ENCODE results near the gene GCNT3. TPM values are rescaled to one million over a fixed set of nuclear protein-coding genes. Genes with fewer than 3 reads are reported as not detected.

Gene GCNT3
- total RNA-seq = 1.1 TPM
- polyA plus RNA-seq = 2.4 TPM
- long read RNA-seq, donor 1 = 0 reads
- long read RNA-seq, donor 2 = 0 reads
- long read RNA-seq, donor 3, partial matches to known transcripts = 306 of 312 reads
- long read RNA-seq, donor 3, other reads (novel, unspliced or antisense) = 5 of 312 reads
- long read RNA-seq, donor 4, partial matches to known transcripts = 39 of 155 reads
- long read RNA-seq, donor 4, other reads (novel, unspliced or antisense) = 116 of 155 reads
- long read RNA-seq, donor 5, partial matches to known transcripts = 88 of 258 reads
- long read RNA-seq, donor 5, other reads (novel, unspliced or antisense) = 170 of 258 reads
- long read RNA-seq, donor 6, partial matches to known transcripts = 147 of 287 reads
- long read RNA-seq, donor 6, other reads (novel, unspliced or antisense) = 139 of 287 reads
- long read RNA-seq, donor 7, partial matches to known transcripts = 51 of 239 reads
- long read RNA-seq, donor 7, other reads (novel, unspliced or antisense) = 188 of 239 reads
- long read RNA-seq, donor 8, partial matches to known transcripts = 0 of 1 reads
- long read RNA-seq, donor 8, other reads (novel, unspliced or antisense) = 0 of 1 reads
- long read RNA-seq, donor 9 = 0 reads
- long read RNA-seq, donor 10, partial matches to known transcripts = 175 of 176 reads
- long read RNA-seq, donor 10, other reads (novel, unspliced or antisense) = 0 of 176 reads

GRCh38 chr15:59611276-59612260 lies at the start of gene GCNT3:
GCNT3 (plus strand) TSS chr15:59611783; CDS start chr15:59618239, 6,456 bp downstream.
- WGBS = 88% methylated on average over 8 of the region's 8 CpGs
- DNase-seq (ENCODE audit: low read depth in 6 of 9, low spot score in 9 of 9) = no peak
- no peaks in the 10 kb centered on the region for H3K4me1 ChIP-seq (ENCODE audit: control insufficient read depth in 2 of 2, insufficient read depth in 2 of 2, low read length in 2 of 2)
- no peak within 1 kb of the TSS for H3K4me3 ChIP-seq (ENCODE audit: low read length in 2 of 2)
- H3K36me3 ChIP-seq (ENCODE audit: control insufficient read depth in 2 of 2, insufficient read depth in 2 of 2, low read length in 1 of 2) = no peaks in the 10 kb centered on the region
- H3K9me3 ChIP-seq (ENCODE audit: control insufficient read depth in 2 of 2, insufficient read depth in 1 of 2, low read length in 1 of 2) = no peaks in the 10 kb centered on the region
- no peak within 1 kb of the TSS for H3K27ac ChIP-seq (ENCODE audit: low read depth in 1 of 2, low read length in 1 of 2)
- H3K27me3 ChIP-seq (ENCODE audit: control insufficient read depth in 2 of 2, insufficient read depth in 1 of 2, low read length in 1 of 2) = no peaks in the 10 kb centered on the region

GRCh38 chr15:59562448-59563186 lies 49.0 kb upstream of the GCNT3 start:
- H3K9me3 ChIP-seq (ENCODE audit: control insufficient read depth in 2 of 2, insufficient read depth in 1 of 2, low read length in 1 of 2) = no peaks in the 10 kb centered on the region
- DNase-seq (ENCODE audit: low read depth in 6 of 9, low spot score in 9 of 9) = no peak
- H3K4me3 ChIP-seq (ENCODE audit: low read length in 2 of 2) = no peak overlapping the region
- 96% methylated on average over 2 of the region's 2 CpGs for WGBS
- no peak overlapping the region for H3K27ac ChIP-seq (ENCODE audit: low read depth in 1 of 2, low read length in 1 of 2)
- no peaks in the 10 kb centered on the region for H3K4me1 ChIP-seq (ENCODE audit: control insufficient read depth in 2 of 2, insufficient read depth in 2 of 2, low read length in 2 of 2)
- no peaks in the 10 kb centered on the region for H3K36me3 ChIP-seq (ENCODE audit: control insufficient read depth in 2 of 2, insufficient read depth in 2 of 2, low read length in 1 of 2)
- H3K27me3 ChIP-seq (ENCODE audit: control insufficient read depth in 2 of 2, insufficient read depth in 1 of 2, low read length in 1 of 2) = no peaks in the 10 kb centered on the region

GRCh38 chr15:59565299-59565698 lies 46.3 kb upstream of the GCNT3 start:
- Histone ChIP-seq H3K4me3 (ENCODE audit: low read length in 2 of 2) (no peak overlapping the region), H3K27ac (ENCODE audit: low read depth in 1 of 2, low read length in 1 of 2) (no peak overlapping the region), H3K36me3 (ENCODE audit: control insufficient read depth in 2 of 2, insufficient read depth in 2 of 2, low read length in 1 of 2) (no peaks in the 10 kb centered on the region), H3K4me1 (ENCODE audit: control insufficient read depth in 2 of 2, insufficient read depth in 2 of 2, low read length in 2 of 2) (no peaks in the 10 kb centered on the region), H3K27me3 (ENCODE audit: control insufficient read depth in 2 of 2, insufficient read depth in 1 of 2, low read length in 1 of 2) (no peaks in the 10 kb centered on the region), H3K9me3 (ENCODE audit: control insufficient read depth in 2 of 2, insufficient read depth in 1 of 2, low read length in 1 of 2) (no peaks in the 10 kb centered on the region)
- WGBS = 72% methylated on average over 4 of the region's 4 CpGs
- DNase-seq (ENCODE audit: low read depth in 6 of 9, low spot score in 9 of 9) = no peak

- Histone ChIP-seq H3K4me3 (ENCODE audit: low read length in 2 of 2) (no peak overlapping the region), H3K4me1 (ENCODE audit: control insufficient read depth in 2 of 2, insufficient read depth in 2 of 2, low read length in 2 of 2) (no peaks in the 10 kb centered on the region), H3K36me3 (ENCODE audit: control insufficient read depth in 2 of 2, insufficient read depth in 2 of 2, low read length in 1 of 2) (no peaks in the 10 kb centered on the region), H3K27ac (ENCODE audit: low read depth in 1 of 2, low read length in 1 of 2) (no peak overlapping the region), H3K27me3 (ENCODE audit: control insufficient read depth in 2 of 2, insufficient read depth in 1 of 2, low read length in 1 of 2) (no peaks in the 10 kb centered on the region), H3K9me3 (ENCODE audit: control insufficient read depth in 2 of 2, insufficient read depth in 1 of 2, low read length in 1 of 2) (no peaks in the 10 kb centered on the region)
- 100% methylated on average over 1 of the region's 1 CpG for WGBS
- no peak for DNase-seq (ENCODE audit: low read depth in 6 of 9, low spot score in 9 of 9)
These were observed 44.3 kb upstream of the GCNT3 start for GRCh38 chr15:59567324-59567723.

GRCh38 chr15:59569477-59569876 lies 42.1 kb upstream of the GCNT3 start:
- Histone ChIP-seq H3K4me3 (ENCODE audit: low read length in 2 of 2) (no peak overlapping the region), H3K9me3 (ENCODE audit: control insufficient read depth in 2 of 2, insufficient read depth in 1 of 2, low read length in 1 of 2) (no peaks in the 10 kb centered on the region), H3K27ac (ENCODE audit: low read depth in 1 of 2, low read length in 1 of 2) (no peak overlapping the region), H3K36me3 (ENCODE audit: control insufficient read depth in 2 of 2, insufficient read depth in 2 of 2, low read length in 1 of 2) (no peaks in the 10 kb centered on the region), H3K27me3 (ENCODE audit: control insufficient read depth in 2 of 2, insufficient read depth in 1 of 2, low read length in 1 of 2) (no peaks in the 10 kb centered on the region), H3K4me1 (ENCODE audit: control insufficient read depth in 2 of 2, insufficient read depth in 2 of 2, low read length in 2 of 2) (no peaks in the 10 kb centered on the region)
- no peak for DNase-seq (ENCODE audit: low read depth in 6 of 9, low spot score in 9 of 9)
- 75% methylated on average over 8 of the region's 8 CpGs for WGBS

- Histone ChIP-seq H3K4me3 (ENCODE audit: low read length in 2 of 2) (no peak overlapping the region), H3K27me3 (ENCODE audit: control insufficient read depth in 2 of 2, insufficient read depth in 1 of 2, low read length in 1 of 2) (no peaks in the 10 kb centered on the region), H3K27ac (ENCODE audit: low read depth in 1 of 2, low read length in 1 of 2) (no peak overlapping the region), H3K36me3 (ENCODE audit: control insufficient read depth in 2 of 2, insufficient read depth in 2 of 2, low read length in 1 of 2) (no peaks in the 10 kb centered on the region), H3K4me1 (ENCODE audit: control insufficient read depth in 2 of 2, insufficient read depth in 2 of 2, low read length in 2 of 2) (no peaks in the 10 kb centered on the region), H3K9me3 (ENCODE audit: control insufficient read depth in 2 of 2, insufficient read depth in 1 of 2, low read length in 1 of 2) (no peaks in the 10 kb centered on the region)
- 96% methylated on average over 3 of the region's 3 CpGs for WGBS
- no peak for DNase-seq (ENCODE audit: low read depth in 6 of 9, low spot score in 9 of 9)
These were observed 41.3 kb upstream of the GCNT3 start for GRCh38 chr15:59570315-59570714.

- H3K27ac ChIP-seq (ENCODE audit: low read depth in 1 of 2, low read length in 1 of 2) = no peak overlapping the region
- no peak overlapping the region for H3K4me3 ChIP-seq (ENCODE audit: low read length in 2 of 2)
- no peaks in the 10 kb centered on the region for H3K36me3 ChIP-seq (ENCODE audit: control insufficient read depth in 2 of 2, insufficient read depth in 2 of 2, low read length in 1 of 2)
- DNase-seq (ENCODE audit: low read depth in 6 of 9, low spot score in 9 of 9) = no peak
- H3K4me1 ChIP-seq (ENCODE audit: control insufficient read depth in 2 of 2, insufficient read depth in 2 of 2, low read length in 2 of 2) = no peaks in the 10 kb centered on the region
- no peaks in the 10 kb centered on the region for H3K9me3 ChIP-seq (ENCODE audit: control insufficient read depth in 2 of 2, insufficient read depth in 1 of 2, low read length in 1 of 2)
- no peaks in the 10 kb centered on the region for H3K27me3 ChIP-seq (ENCODE audit: control insufficient read depth in 2 of 2, insufficient read depth in 1 of 2, low read length in 1 of 2)
- 97% methylated on average over 6 of the region's 6 CpGs for WGBS
These were observed 40.0 kb upstream of the GCNT3 start for GRCh38 chr15:59571606-59572005.

- 93% methylated on average over 3 of the region's 3 CpGs for WGBS
- Histone ChIP-seq H3K9me3 (ENCODE audit: control insufficient read depth in 2 of 2, insufficient read depth in 1 of 2, low read length in 1 of 2) (no peaks in the 10 kb centered on the region), H3K27me3 (ENCODE audit: control insufficient read depth in 2 of 2, insufficient read depth in 1 of 2, low read length in 1 of 2) (no peaks in the 10 kb centered on the region), H3K36me3 (ENCODE audit: control insufficient read depth in 2 of 2, insufficient read depth in 2 of 2, low read length in 1 of 2) (no peaks in the 10 kb centered on the region), H3K27ac (ENCODE audit: low read depth in 1 of 2, low read length in 1 of 2) (no peak overlapping the region), H3K4me1 (ENCODE audit: control insufficient read depth in 2 of 2, insufficient read depth in 2 of 2, low read length in 2 of 2) (no peaks in the 10 kb centered on the region), H3K4me3 (ENCODE audit: low read length in 2 of 2) (no peak overlapping the region)
- no peak for DNase-seq (ENCODE audit: low read depth in 6 of 9, low spot score in 9 of 9)
These were observed 28.5 kb upstream of the GCNT3 start for GRCh38 chr15:59583088-59583487.

All from thymus (tissue), 14 donors.